ENCODE results near the gene GPHN. TPM values are rescaled to one million over a fixed set of nuclear protein-coding genes. Genes with fewer than 3 reads are reported as not detected.

The GPHN gene
- total RNA-seq, 1 donor, result 6.5 TPM

GRCh38 chr14:66473223-66473622, 34.7 kb upstream of the GPHN start:
- no peak for DNase-seq (ENCODE audit: low read depth)
- TF ChIP-seq, protein P1, sequence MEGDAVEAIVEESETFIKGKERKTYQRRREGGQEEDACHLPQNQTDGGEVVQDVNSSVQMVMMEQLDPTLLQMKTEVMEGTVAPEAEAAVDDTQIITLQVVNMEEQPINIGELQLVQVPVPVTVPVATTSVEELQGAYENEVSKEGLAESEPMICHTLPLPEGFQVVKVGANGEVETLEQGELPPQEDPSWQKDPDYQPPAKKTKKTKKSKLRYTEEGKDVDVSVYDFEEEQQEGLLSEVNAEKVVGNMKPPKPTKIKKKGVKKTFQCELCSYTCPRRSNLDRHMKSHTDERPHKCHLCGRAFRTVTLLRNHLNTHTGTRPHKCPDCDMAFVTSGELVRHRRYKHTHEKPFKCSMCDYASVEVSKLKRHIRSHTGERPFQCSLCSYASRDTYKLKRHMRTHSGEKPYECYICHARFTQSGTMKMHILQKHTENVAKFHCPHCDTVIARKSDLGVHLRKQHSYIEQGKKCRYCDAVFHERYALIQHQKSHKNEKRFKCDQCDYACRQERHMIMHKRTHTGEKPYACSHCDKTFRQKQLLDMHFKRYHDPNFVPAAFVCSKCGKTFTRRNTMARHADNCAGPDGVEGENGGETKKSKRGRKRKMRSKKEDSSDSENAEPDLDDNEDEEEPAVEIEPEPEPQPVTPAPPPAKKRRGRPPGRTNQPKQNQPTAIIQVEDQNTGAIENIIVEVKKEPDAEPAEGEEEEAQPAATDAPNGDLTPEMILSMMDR (IDR thresholded peaks at IDR 0.05; ENCODE audit: insufficient read depth, low read length), result no peak
- no peak overlapping the region for H3K4me3 ChIP-seq (ENCODE audit: low read depth, low read length)

DNA sequence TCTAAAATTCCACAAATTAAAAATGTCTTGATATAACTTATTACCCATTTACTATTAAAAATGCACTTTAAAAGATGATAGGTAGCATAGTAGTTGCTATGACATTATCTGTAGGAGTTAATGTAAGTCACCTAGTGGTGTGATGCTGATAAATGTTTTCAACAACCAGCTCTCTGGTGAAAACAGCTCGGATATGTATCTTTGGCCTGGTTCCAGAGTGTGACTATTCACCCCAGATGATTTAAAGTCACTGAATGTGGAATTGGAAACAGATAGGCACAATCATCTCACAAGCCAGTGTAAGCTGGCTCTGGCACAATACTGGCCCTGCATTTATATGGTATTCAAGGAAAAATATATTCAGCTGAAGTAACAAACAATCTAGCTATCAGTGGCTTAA, 31.0 kb upstream of the GPHN start:
- DNase-seq (ENCODE audit: low read depth), result peak; percentile 49
- TF ChIP-seq, protein P1 (IDR thresholded peaks at IDR 0.05; ENCODE audit: insufficient read depth, low read length), result no peak
- no peak overlapping the region for H3K4me3 ChIP-seq (ENCODE audit: low read depth, low read length)

DNA sequence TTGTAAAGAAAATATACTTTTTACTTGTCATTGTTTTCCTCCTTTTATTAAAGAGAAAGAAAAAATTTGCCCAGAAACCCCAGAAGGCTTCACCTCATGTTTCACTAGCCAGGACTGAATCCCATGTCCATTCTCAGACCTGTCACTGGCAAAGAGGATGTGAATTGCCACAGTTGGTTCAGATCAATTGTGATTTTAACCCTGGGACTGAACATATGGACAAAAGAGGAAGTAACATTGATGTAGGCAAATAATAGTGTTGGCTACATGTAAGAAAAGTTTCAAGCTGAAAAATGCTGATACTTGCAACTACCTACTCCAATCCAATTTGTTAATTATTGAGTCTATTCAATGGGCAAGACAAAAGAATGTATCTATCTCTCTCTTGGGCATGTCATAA, 30.4 kb upstream of the GPHN start:
- no peak overlapping the region for H3K4me3 ChIP-seq (ENCODE audit: low read depth, low read length)
- TF ChIP-seq, protein P1 (IDR thresholded peaks at IDR 0.05; ENCODE audit: insufficient read depth, low read length), result no peak
- no peak for DNase-seq (ENCODE audit: low read depth)

DNA sequence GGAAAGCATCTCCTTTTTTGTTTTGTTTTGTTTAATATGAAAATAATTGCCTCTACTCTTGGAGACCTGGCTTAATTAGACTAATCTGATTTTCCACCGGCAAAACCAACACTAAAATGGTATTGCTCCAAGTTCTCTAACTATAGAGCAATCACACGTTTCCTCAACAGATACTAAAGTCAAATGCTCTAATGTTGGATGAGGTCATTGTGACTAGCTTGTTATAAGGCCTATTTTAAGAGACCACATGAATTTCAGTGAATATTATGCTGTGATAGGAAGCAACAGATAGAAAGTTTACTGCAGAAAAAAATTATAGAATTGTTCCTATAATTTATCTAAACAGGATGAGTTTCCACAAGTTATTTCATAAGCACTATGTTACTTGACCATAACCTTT, 25.1 kb upstream of the GPHN start:
- no peak for DNase-seq (ENCODE audit: low read depth)
- H3K4me3 ChIP-seq (ENCODE audit: low read depth, low read length), result no peak overlapping the region
- TF ChIP-seq, protein P1 (IDR thresholded peaks at IDR 0.05; ENCODE audit: insufficient read depth, low read length), result no peak

GRCh38 chr14:66483322-66483721, 24.6 kb upstream of the GPHN start:
- TF ChIP-seq, protein P1 (IDR thresholded peaks at IDR 0.05; ENCODE audit: insufficient read depth, low read length), result no peak
- DNase-seq (ENCODE audit: low read depth), result peak; percentile 39
- H3K4me3 ChIP-seq (ENCODE audit: low read depth, low read length), result no peak overlapping the region

GRCh38 chr14:66485029-66485428, 22.9 kb upstream of the GPHN start:
- no peak overlapping the region for H3K4me3 ChIP-seq (ENCODE audit: low read depth, low read length)
- DNase-seq (ENCODE audit: low read depth), result no peak
- TF ChIP-seq, protein P1 (IDR thresholded peaks at IDR 0.05; ENCODE audit: insufficient read depth, low read length), result no peak

DNA sequence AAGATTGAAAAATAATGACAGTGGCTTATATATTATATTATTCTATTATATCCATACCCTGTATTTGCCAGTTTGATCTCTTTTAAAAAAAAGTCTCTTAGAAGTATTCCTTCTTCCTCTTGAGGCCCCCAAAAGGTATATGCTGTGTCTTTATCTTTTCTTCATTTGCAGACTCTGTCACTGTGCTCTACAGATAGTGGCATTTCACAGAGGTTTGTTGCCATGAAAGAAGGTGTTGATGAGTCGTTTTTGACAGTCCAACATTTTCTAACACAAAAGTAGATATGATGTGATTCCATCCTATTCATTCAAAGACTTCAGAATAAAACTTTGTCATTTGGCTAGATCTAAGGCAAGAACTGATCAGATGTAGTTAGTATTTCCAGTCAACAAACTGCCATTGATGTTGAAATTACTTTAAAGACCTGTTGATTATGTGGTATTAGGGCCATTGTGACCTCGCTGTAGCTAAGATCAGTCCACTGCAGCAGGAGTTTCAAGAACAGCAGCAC, 22.0 kb upstream of the GPHN start, which contains the start of gene CCDC196:
CCDC196 (plus strand) TSS at position 462 of the 512 bp plus-strand sequence. CDS start 132 bp downstream, outside the sequence.
- TF ChIP-seq, protein P1 (IDR thresholded peaks at IDR 0.05; ENCODE audit: insufficient read depth, low read length), result no peak
- no peak for DNase-seq (ENCODE audit: low read depth)
- H3K4me3 ChIP-seq (ENCODE audit: low read depth, low read length), result no peak within 1 kb of the TSS

Data from fibroblast of the aortic adventitia (primary cell).